Keratinocyte (primary cell): ENCODE results near the gene ACTR3C. TPM values are rescaled to one million over a fixed set of nuclear protein-coding genes. Genes with fewer than 3 reads are reported as not detected.
A peak's percentile ranks its signal among the peaks of the same experiment; 100 is the strongest.

Experiments used
- DNase-seq: peaks from one replicate; pipeline ENCODE4 v3.0.0-alpha.2; 2011; ENCODE audit warnings: low read depth, missing footprints, low spot score
- FAIRE-seq: peaks from 2 replicates; lab custom pipeline; 2011; peaks lifted over from hg19 to GRCh38; lab: Jason Lieb, UNC
- H2AFZ ChIP-seq: 2 replicates; pipeline ENCODE4 v1.6.0; 2012; ENCODE audit warnings: low read length, control low read depth, inconsistent platforms; ENCODE audit not compliant: control insufficient read depth
- H3K27ac ChIP-seq: 2 replicates; pipeline ENCODE4 v1.5.1; 2011; ENCODE audit warnings: low read length; ENCODE audit not compliant: control insufficient read depth, insufficient read depth
- H3K27me3 ChIP-seq: 3 replicates; pipeline ENCODE4 v1.6.0; 2011; ENCODE audit warnings: low read length; ENCODE audit not compliant: control insufficient read depth, insufficient read depth; ENCODE audit errors: extremely low read depth
- H3K36me3 ChIP-seq, 2 experiments: 2 replicates in 1 of 2; 3 replicates in 1 of 2; pipeline ENCODE4 v1.5.1; 2011; ENCODE audit warnings: low read length in 2 of 2, mild to moderate bottlenecking in 1 of 2; ENCODE audit not compliant: control insufficient read depth in 2 of 2, insufficient read depth in 2 of 2; ENCODE audit errors: extremely low read depth in 1 of 2
- H3K4me1 ChIP-seq: 3 replicates; pipeline ENCODE4 v1.5.1; 2011; ENCODE audit warnings: low read length; ENCODE audit not compliant: control insufficient read depth, insufficient read depth; ENCODE audit errors: extremely low read depth
- H3K4me2 ChIP-seq: 3 replicates; pipeline ENCODE4 v1.6.0; 2011; ENCODE audit warnings: low read depth, low read length; ENCODE audit not compliant: control insufficient read depth, insufficient read depth; ENCODE audit errors: extremely low read depth
- H3K4me3 ChIP-seq, 3 experiments: fragments of 200-600 bp in 1 of 3; sonication (generic) in 1 of 3; 2 replicates in 2 of 3; 3 replicates in 1 of 3; pipeline ENCODE4 v1.5.1; 2011 to 2016; ENCODE audit warnings: low read length in 3 of 3, mild to moderate bottlenecking in 3 of 3, control low read depth in 2 of 3, inconsistent platforms in 1 of 3, low read depth in 1 of 3, mixed read lengths in 1 of 3, mixed run types in 1 of 3, moderate library complexity in 1 of 3; ENCODE audit not compliant: control insufficient read depth in 2 of 3, insufficient read depth in 2 of 3; ENCODE audit errors: extremely low read depth in 1 of 3
- H3K79me2 ChIP-seq: 2 replicates; pipeline ENCODE4 v1.6.0; 2012; ENCODE audit warnings: low read length; ENCODE audit not compliant: control insufficient read depth, insufficient read depth
- H3K9ac ChIP-seq: 3 replicates; pipeline ENCODE4 v1.6.0; 2011; ENCODE audit warnings: low read length; ENCODE audit not compliant: control insufficient read depth, insufficient read depth; ENCODE audit errors: extremely low read depth
- H3K9me1 ChIP-seq: 3 replicates; pipeline ENCODE4 v1.6.0; 2011; ENCODE audit warnings: low read length; ENCODE audit not compliant: control insufficient read depth, insufficient read depth; ENCODE audit errors: extremely low read depth
- H3K9me3 ChIP-seq: 2 replicates; pipeline ENCODE4 v1.5.1; 2012; ENCODE audit warnings: low read depth, low read length; ENCODE audit not compliant: control insufficient read depth
- H4K20me1 ChIP-seq: 3 replicates; pipeline ENCODE4 v1.6.0; 2011; ENCODE audit warnings: low read length; ENCODE audit not compliant: control insufficient read depth, insufficient read depth; ENCODE audit errors: extremely low read depth
- CTCF ChIP-seq, 3 experiments: IDR thresholded peaks in 1 of 3; conservative IDR thresholded peaks in 1 of 3; optimal IDR thresholded peaks in 1 of 3; 2 replicates in 2 of 3; 3 replicates in 1 of 3; pipeline versions ENCODE3 to v1.5.1; 2011; ENCODE audit warnings: low read length in 3 of 3, mild to moderate bottlenecking in 3 of 3, moderate library complexity in 2 of 3, control low read depth in 1 of 3, inconsistent platforms in 1 of 3; ENCODE audit not compliant: insufficient read depth in 2 of 3; ENCODE audit errors: extremely low read depth in 1 of 3
- EZH2 ChIP-seq: IDR thresholded peaks from one replicate; pipeline ENCODE4 v1.6.1; 2012; ENCODE audit warnings: inconsistent platforms, mild to moderate bottlenecking, low read length, moderate library complexity
- dilution Hi-C: fragments of 300-500 bp; cut with MboI; formaldehyde crosslinking; loops from one replicate; pipeline ENCODE4 v1.7.0; 2020; ENCODE audit warnings: low sequenced_read_pairs; ENCODE audit not compliant: extremely low pct_ligation_motif_present
- polyA plus RNA-seq, 5 experiments: library from polyadenylated mRNA; depleted of rRNA in 3 of 5; stranded (reverse) in 3 of 5; stranded (forward) in 1 of 5; unstranded in 1 of 5; fragments of >200 nt; gene quantifications; 1 replicate in 1 of 5; 2 replicates in 3 of 5; 3 replicates in 1 of 5; pipeline versions ENCODE4 v1.2.1 to v1.2.3, GENCODE V29; 2011 to 2012; ENCODE audit warnings: missing spikeins in 2 of 5, low read depth in 1 of 5, low replicate concordance in 1 of 5

The ACTR3C gene
- polyA plus RNA-seq, 1 donor (not counting 4 experiments of a cell fraction or from before 2014, with no cell fraction given): 1.3 TPM

GRCh38 chr7:150370612-150371071, 47.3 kb upstream of the ACTR3C start:
- H3K9ac ChIP-seq: no peak overlapping the region
- H3K9me1 ChIP-seq: no peaks in the 10 kb centered on the region
- peaks cover 28% of the 10 kb centered on the region for H3K4me1 ChIP-seq
- H3K4me2 ChIP-seq: no peak overlapping the region
- TF ChIP-seq CTCF (optimal IDR thresholded peaks at IDR 0.05 in 1 of 3, IDR thresholded peaks at IDR 0.05 in 1 of 3, conservative IDR thresholded peaks at IDR 0.05 in 1 of 3; ENCODE audit: extremely low read depth in 1 of 3, insufficient read depth in 2 of 3, low read length in 3 of 3) (no peak), EZH2 (no peak)
- no peak for FAIRE-seq
- H3K27ac ChIP-seq: no peak overlapping the region
- H3K9me3 ChIP-seq: no peaks in the 10 kb centered on the region
- H3K4me3 ChIP-seq: no peak overlapping the region
- no peak overlapping the region for H2AFZ ChIP-seq
- no peaks in the 10 kb centered on the region for H3K27me3 ChIP-seq
- DNase-seq: no peak
- H3K36me3 ChIP-seq: peaks cover 1 to 5% of the 10 kb centered on the region in 2 experiments
- dilution Hi-C loops: no loop called here
- no peaks in the 10 kb centered on the region for H3K79me2 ChIP-seq
- H4K20me1 ChIP-seq: peaks cover 3% of the 10 kb centered on the region

GRCh38 chr7:150369748-150370501, 46.6 kb upstream of the ACTR3C start:
- no peaks in the 10 kb centered on the region for H3K79me2 ChIP-seq
- dilution Hi-C loops: no loop called here

More at GRCh38 chr7:150369748-150370501, 46.6 kb upstream of the ACTR3C start:
- no peaks in the 10 kb centered on the region for H3K9me3 ChIP-seq
- H3K9me1 ChIP-seq: no peaks in the 10 kb centered on the region
- H2AFZ ChIP-seq: no peak overlapping the region
- TF ChIP-seq CTCF (optimal IDR thresholded peaks at IDR 0.05 in 1 of 3, IDR thresholded peaks at IDR 0.05 in 1 of 3, conservative IDR thresholded peaks at IDR 0.05 in 1 of 3; ENCODE audit: extremely low read depth in 1 of 3, insufficient read depth in 2 of 3, low read length in 3 of 3): no peak
- no peak for TF ChIP-seq EZH2
- H3K4me2 ChIP-seq: peak overlapping the region; percentile 96
- no peak overlapping the region for H3K27ac ChIP-seq
- peak overlapping the region; percentile 72 to 80 (median 76) for H3K4me3 ChIP-seq
- H4K20me1 ChIP-seq: peaks cover 3% of the 10 kb centered on the region
- H3K36me3 ChIP-seq: peaks cover 1 to 5% of the 10 kb centered on the region in 2 experiments
- peaks cover 28% of the 10 kb centered on the region for H3K4me1 ChIP-seq
- FAIRE-seq (no peak), DNase-seq (no peak)
- H3K27me3 ChIP-seq: no peaks in the 10 kb centered on the region
- H3K9ac ChIP-seq: peak overlapping the region; percentile 80
